Uterus (tissue), 2 donors: ENCODE results near the gene DCDC2.

ENCODE experiments used
- CTCF ChIP-seq, 4 experiments: fragments of 200-600 bp in 2 of 4; fragments of 450-650 bp in 2 of 4; sonication (generic) in 2 of 4; IDR thresholded peaks; one replicate each; pipeline ENCODE4 v1.5.1; 2016 to 2019; ENCODE audit warnings: antibody characterized with exemption in 4 of 4, mild to moderate bottlenecking in 2 of 4, moderate library complexity in 1 of 4
- POLR2A ChIP-seq, 2 donors: fragments of 450-650 bp; IDR thresholded peaks; one replicate each; pipeline ENCODE4 v1.6.1; 2016; ENCODE audit warnings: antibody characterized with exemption in 2 of 2, mild to moderate bottlenecking in 1 of 2, moderate library complexity in 1 of 2

DNA sequence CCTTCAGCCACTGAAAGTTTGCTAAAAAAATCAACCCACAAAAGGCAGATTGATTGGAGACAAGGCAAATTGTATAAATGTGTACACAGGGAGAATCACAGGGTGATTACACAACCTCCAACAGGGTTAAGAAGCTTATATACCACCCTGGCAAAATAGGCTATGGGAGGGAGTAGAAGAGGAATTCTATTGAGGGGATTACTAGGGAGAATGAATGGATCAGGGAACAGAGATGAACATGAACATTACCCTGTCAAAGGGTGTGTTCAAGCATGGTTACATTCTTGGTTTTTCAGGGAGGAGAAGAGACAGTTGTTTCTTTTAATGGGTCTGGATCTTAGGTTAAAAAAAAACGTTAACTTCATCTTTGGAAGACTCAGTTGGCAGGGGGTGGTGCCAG lies 39.8 kb upstream of the DCDC2 start:
- no peak for TF ChIP-seq CTCF (IDR thresholded peaks at IDR 0.05)
- TF ChIP-seq POLR2A (IDR thresholded peaks at IDR 0.05) = no peak
